GM12878 (cell line): ENCODE measurements around the gene ALX4. TPM values are rescaled to one million over a fixed set of nuclear protein-coding genes. Genes with fewer than 3 reads are reported as not detected.

Experiments
- ATAC-seq: fragments of 200-7000 bp; cut with Tn5 transposase; 3 replicates; pipeline ENCODE4 v1.9.1; 2020; ENCODE audit warnings: mild to moderate bottlenecking, moderate library complexity
- BruUV-seq: library from RNA; stranded (reverse); fragments of 400-500 nt; replicated peaks from 2 replicates; lab custom pipeline; 2021; lab: Mats Ljungman, UMichigan
- CTCF ChIA-PET: fragments of 300-600 bp; sonication (Branson Sonifier 250); formaldehyde crosslinking; extraction: SDS; loops from one replicate; lab custom pipeline; 2021; ENCODE audit warnings: inconsistent platforms; lab: Yijun Ruan, JAX
- POLR2A ChIA-PET: fragments of 350-600 bp; formaldehyde crosslinking; extraction: SDS; loops from one replicate; lab custom pipeline; 2021; ENCODE audit warnings: inconsistent platforms; lab: Charles Lee
- RAD21 ChIA-PET: fragments of 300-600 bp; sonication (Branson Sonifier 250); formaldehyde crosslinking; loops from one replicate; lab custom pipeline; 2023; ENCODE audit warnings: antibody characterized with exemption; ENCODE audit not compliant: unreplicated experiment; lab: Charles Lee
- SMC1A ChIA-PET: fragments of 300-600 bp; sonication (Branson Sonifier 250); formaldehyde crosslinking; loops from one replicate; lab custom pipeline; 2023; ENCODE audit not compliant: unreplicated experiment, uncharacterized antibody; lab: Charles Lee
- DNase-seq: peaks from one replicate; pipeline ENCODE4 v3.0.0-alpha.2; 2011; ENCODE audit warnings: low read depth, low spot score
- FAIRE-seq: peaks from 3 replicates; lab custom pipeline; 2011; peaks lifted over from hg19 to GRCh38; lab: Jason Lieb, UNC
- H2AFZ ChIP-seq: 2 replicates; pipeline ENCODE4 v1.6.0; 2011; ENCODE audit warnings: low read depth, low read length, control low read depth; ENCODE audit not compliant: control insufficient read depth
- H3K27ac ChIP-seq: 2 replicates; pipeline ENCODE4 v1.5.1; 2011; ENCODE audit warnings: control low read depth; ENCODE audit not compliant: control insufficient read depth, insufficient read depth
- H3K27me3 ChIP-seq, 2 experiments: replicated peaks in 1 of 2; 2 replicates each; pipeline versions ENCODE4 v1.6.0 to v1.6.1; 2011; ENCODE audit warnings: low read length in 1 of 2; ENCODE audit not compliant: control insufficient read depth in 2 of 2, insufficient read depth in 2 of 2
- H3K36me3 ChIP-seq, 2 experiments: 2 replicates each; pipeline ENCODE4 v1.5.1; 2011; ENCODE audit warnings: low read length in 1 of 2; ENCODE audit not compliant: control insufficient read depth in 2 of 2, insufficient read depth in 2 of 2
- H3K4me1 ChIP-seq: 2 replicates; pipeline ENCODE4 v1.6.1; 2011; ENCODE audit warnings: mild to moderate bottlenecking, low read length, moderate library complexity, mixed read lengths; ENCODE audit not compliant: control insufficient read depth, insufficient read depth
- H3K4me2 ChIP-seq: 2 replicates; pipeline ENCODE4 v1.6.0; 2011; ENCODE audit warnings: control low read depth; ENCODE audit not compliant: control insufficient read depth, insufficient read depth
- H3K4me3 ChIP-seq: fragments of 200-600 bp; sonication (generic); 2 replicates; pipeline ENCODE4 v1.5.1; 2016
- H3K79me2 ChIP-seq: 2 replicates; pipeline ENCODE4 v1.6.0; 2011; ENCODE audit warnings: low read length; ENCODE audit not compliant: control insufficient read depth, insufficient read depth
- H3K9ac ChIP-seq: 2 replicates; pipeline ENCODE4 v1.8.0; 2011; ENCODE audit warnings: low read length, control low read depth, mixed read lengths; ENCODE audit not compliant: control insufficient read depth, insufficient read depth
- H3K9me3 ChIP-seq: replicated peaks from 3 replicates; pipeline ENCODE4 v1.5.1; 2011; ENCODE audit warnings: mild to moderate bottlenecking, low read length; ENCODE audit not compliant: control insufficient read depth, insufficient read depth
- H4K20me1 ChIP-seq: 2 replicates; pipeline ENCODE4 v1.6.0; 2011; ENCODE audit not compliant: control insufficient read depth, insufficient read depth
- ATF2 ChIP-seq: IDR thresholded peaks from 2 replicates; pipeline ENCODE4 v1.6.1; 2012; ENCODE audit warnings: low read length, inconsistent platforms
- CBFB ChIP-seq: IDR thresholded peaks from 2 replicates; pipeline ENCODE4 v1.6.1; 2016; ENCODE audit warnings: antibody characterized with exemption, low read depth
- HCFC1 ChIP-seq: fragments of 150-350 bp; IDR thresholded peaks from 2 replicates; pipeline ENCODE4 v1.6.1; 2014; ENCODE audit warnings: low read length
- IKZF1 ChIP-seq: fragments of 450-650 bp; conservative IDR thresholded peaks from 2 replicates; pipeline ENCODE4 v1.6.1; 2017; ENCODE audit warnings: antibody characterized with exemption, mild to moderate bottlenecking
- KLF5 ChIP-seq: fragments of 450-650 bp; IDR thresholded peaks from 2 replicates; pipeline ENCODE4 v1.6.1; 2014; ENCODE audit warnings: mild to moderate bottlenecking; ENCODE audit not compliant: partially characterized antibody
- POLR2AphosphoS2 ChIP-seq: IDR thresholded peaks from 2 replicates; pipeline ENCODE4 v1.6.1; 2011; ENCODE audit warnings: low read depth, mild to moderate bottlenecking, low read length, improper control_type of control experiment, moderate library complexity
- RB1 ChIP-seq: fragments of 450-650 bp; formaldehyde crosslinking; IDR thresholded peaks from 2 replicates; pipeline ENCODE4 v1.6.1; 2017; ENCODE audit warnings: mild to moderate bottlenecking, borderline replicate concordance
- REST ChIP-seq: IDR thresholded peaks from 2 replicates; pipeline ENCODE4 v1.6.1; 2012; ENCODE audit warnings: mild to moderate bottlenecking, low read depth, low read length
- SIN3A ChIP-seq: IDR thresholded peaks from 2 replicates; pipeline ENCODE4 v1.6.1; 2012; ENCODE audit warnings: low read depth, low read length, improper control_type of control experiment
- SKIL ChIP-seq: fragments of 450-650 bp; IDR thresholded peaks from 2 replicates; pipeline ENCODE4 v1.6.1; 2017; ENCODE audit warnings: mild to moderate bottlenecking, low read depth, inconsistent platforms; ENCODE audit not compliant: poor library complexity, severe bottlenecking
- STAT3 ChIP-seq: IDR thresholded peaks from 2 replicates; pipeline ENCODE4 v1.6.1; 2011; ENCODE audit warnings: low read depth, low read length, improper control_type of control experiment
- YBX1 ChIP-seq: fragments of 450-650 bp; IDR thresholded peaks from 2 replicates; pipeline ENCODE4 v1.6.1; 2016; ENCODE audit warnings: antibody characterized with exemption
- ZSCAN29 ChIP-seq: fragments of 450-650 bp; IDR thresholded peaks from 2 replicates; pipeline ENCODE4 v1.6.1; 2017; ENCODE audit warnings: mild to moderate bottlenecking, moderate library complexity
- WGBS: methylation state at CpG from one replicate; pipeline ENCODE4 v1.1.6; 2016; ENCODE audit warnings: low lambda C conversion rate; ENCODE audit not compliant: insufficient replicate concordance, insufficient coverage; ENCODE audit errors: missing lambda C conversion rate; 5-methylcytosine and 5-hydroxymethylcytosine counted together
- in situ Hi-C: fragments of 300-500 bp; cut with MboI; formaldehyde crosslinking; loops from 9 replicates; pipeline ENCODE4 v1.14.3; 2018; ENCODE audit warnings: mixed read lengths
- intact Hi-C: fragments of 100-400 bp; cut with micrococcal nuclease; formaldehyde crosslinking; loops from one replicate; pipeline ENCODE4 v1.14.2; 2022; ENCODE audit not compliant: unreplicated experiment
- polyA plus RNA-seq, 11 experiments: library from polyadenylated mRNA; depleted of rRNA in 4 of 11; unstranded in 6 of 11; stranded (reverse) in 5 of 11; fragments of >200 nt; fragmentation: Nextera tagmentation in 4 of 11; fragmentation: Illumina TruSeq in 1 of 11; extraction: Ambion mirVana in 4 of 11; extraction: Trizol in 1 of 11; gene quantifications; 1 replicate in 1 of 11; 2 replicates in 10 of 11; pipeline versions ENCODE4 v1.2.1 to v1.2.3, GENCODE V29; 2011 to 2016; ENCODE audit warnings: inconsistent platforms in 2 of 11, missing spikeins in 2 of 11, low read depth in 1 of 11
- total RNA-seq, 4 experiments: library from RNA; depleted of rRNA in 3 of 4; stranded (reverse); fragments of >200 nt in 3 of 4; fragmentation: Illumina TruSeq in 1 of 4; extraction: Trizol in 1 of 4; gene quantifications; 2 replicates each; pipeline versions ENCODE4 v1.2.1 to v1.2.3, GENCODE V29; 2013 to 2021

Gene ALX4
- total and polyA plus RNA-seq, 10 of the 15 experiments (the other 5 are each of a cell fraction or from before 2014, with no cell fraction given): not detected

GRCh38 chr11:44223238-44223637, 86.7 kb downstream of the ALX4 start:
- no peak overlapping the region for H3K9ac ChIP-seq
- no peaks in the 10 kb centered on the region for H3K79me2 ChIP-seq
- H3K9me3 ChIP-seq: no peaks in the 10 kb centered on the region
- ChIA-PET POLR2A (no interaction called here), SMC1A (no interaction called here), CTCF (no interaction called here), RAD21 (no interaction called here)
- in situ Hi-C loops: no loop called here
- intact Hi-C loops: no loop called here
- DNase-seq (no peak), FAIRE-seq (no peak), ATAC-seq (no peak)
- no peaks in the 10 kb centered on the region for H3K27me3 ChIP-seq
- no peak for TF ChIP-seq ATF2
- TF ChIP-seq KLF5: no peak
- TF ChIP-seq CBFB: no peak
- no peak for TF ChIP-seq SKIL
- no peak overlapping the region for H3K4me3 ChIP-seq
- no peak overlapping the region for H3K4me2 ChIP-seq
- no peaks in the 10 kb centered on the region for H3K4me1 ChIP-seq
- H4K20me1 ChIP-seq: no peaks in the 10 kb centered on the region
- no peaks in the 10 kb centered on the region; a peak in 1 of 4 replicates for H3K36me3 ChIP-seq
- no TSS peak for BruUV-seq
- no peak overlapping the region for H3K27ac ChIP-seq
- no peak overlapping the region for H2AFZ ChIP-seq

DNA sequence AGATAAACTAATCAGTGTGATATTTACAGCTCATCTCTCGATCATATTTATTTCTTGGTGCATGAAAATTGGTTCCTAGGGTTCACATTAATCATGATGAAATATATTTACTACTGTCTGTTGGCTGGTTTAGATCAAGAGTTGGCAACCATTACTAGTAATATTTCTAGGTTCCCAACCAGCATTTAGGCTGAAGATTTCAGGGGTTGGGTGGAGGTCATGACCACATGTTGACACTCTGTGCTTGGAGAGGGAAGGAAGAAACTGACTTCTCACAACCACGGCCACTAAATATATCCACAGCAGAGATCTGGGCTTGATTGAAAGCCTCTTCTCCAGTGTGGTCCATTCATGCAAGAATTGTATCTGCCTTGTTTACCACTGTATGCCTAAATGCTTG, 87.9 kb downstream of the ALX4 start:
- Histone ChIP-seq H3K4me1 (no peaks in the 10 kb centered on the region), H3K27me3 (no peaks in the 10 kb centered on the region), H3K36me3 (no peaks in the 10 kb centered on the region; a peak in 1 of 4 replicates), H3K27ac (no peak overlapping the region), H4K20me1 (no peaks in the 10 kb centered on the region), H3K4me2 (no peak overlapping the region), H3K79me2 (no peaks in the 10 kb centered on the region), H3K4me3 (no peak overlapping the region), H2AFZ (no peak overlapping the region), H3K9ac (no peak overlapping the region), H3K9me3 (no peaks in the 10 kb centered on the region)
- FAIRE-seq: no peak
- WGBS: 98% methylated on average over 2 of the region's 2 CpGs
- POLR2A ChIA-PET: no interaction called here
- in situ Hi-C loops: no loop called here
- RAD21 ChIA-PET: no interaction called here
- SMC1A ChIA-PET: no interaction called here
- CTCF ChIA-PET: no interaction called here
- no peak for DNase-seq
- intact Hi-C loops: no loop called here
- no TSS peak for BruUV-seq
- no peak for TF ChIP-seq RB1
- TF ChIP-seq REST: no peak
- TF ChIP-seq SIN3A: no peak
- no peak for TF ChIP-seq IKZF1
- TF ChIP-seq STAT3: no peak
- no peak for TF ChIP-seq POLR2AphosphoS2
- TF ChIP-seq YBX1: no peak
- no peak for TF ChIP-seq HCFC1
- no peak for TF ChIP-seq ZSCAN29
- TF ChIP-seq, all 136 proteins: peak for 0
- no peak for ATAC-seq
